ENCODE data around the gene PPP1R9A.
A peak's percentile ranks its signal among the peaks of the same experiment; 100 is the strongest.

Gene PPP1R9A

GRCh38 chr7:95304990-95305389, 397.6 kb downstream of the PPP1R9A start:
- no peaks in the 10 kb centered on the region for H3K36me3 ChIP-seq (ENCODE audit: insufficient read depth, low read length)
- no peaks in the 10 kb centered on the region for H3K9me3 ChIP-seq (ENCODE audit: control insufficient read depth, insufficient read depth, low read length)

DNA sequence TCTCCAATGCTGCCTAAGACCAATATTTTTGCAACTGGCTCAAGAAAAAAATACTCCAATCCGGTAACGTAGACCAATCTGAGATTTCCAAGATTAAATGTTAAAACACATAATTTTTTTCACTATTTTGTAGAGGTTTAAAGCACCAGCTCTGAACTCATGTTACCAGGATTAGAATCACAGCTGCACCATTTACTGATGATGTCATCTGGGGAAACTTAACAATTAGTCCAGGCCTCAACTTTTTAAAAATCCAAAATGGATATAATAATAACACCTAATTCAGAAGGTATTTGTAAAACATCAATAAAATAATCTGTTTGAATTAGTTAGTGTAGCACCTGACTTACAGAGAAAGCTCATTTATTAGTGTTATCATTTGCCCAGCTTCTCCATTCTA, 402.6 kb downstream of the PPP1R9A start:
- no peaks in the 10 kb centered on the region for H3K36me3 ChIP-seq (ENCODE audit: insufficient read depth, low read length)
- H3K9me3 ChIP-seq (ENCODE audit: control insufficient read depth, insufficient read depth, low read length), result no peaks in the 10 kb centered on the region
- no peaks in the 10 kb centered on the region for H3K4me1 ChIP-seq (ENCODE audit: insufficient read depth, low read length)
- no peak overlapping the region for H3K9ac ChIP-seq (ENCODE audit: low read depth, low read length)

More at GRCh38 chr7:95304990-95305389, 397.6 kb downstream of the PPP1R9A start:
- H3K4me1 ChIP-seq (ENCODE audit: insufficient read depth, low read length), result no peaks in the 10 kb centered on the region
- H3K9ac ChIP-seq (ENCODE audit: low read depth, low read length), result no peak overlapping the region

- no peak overlapping the region for H3K9ac ChIP-seq (ENCODE audit: low read depth, low read length)
- no peaks in the 10 kb centered on the region for H3K9me3 ChIP-seq (ENCODE audit: control insufficient read depth, insufficient read depth, low read length)
- H3K36me3 ChIP-seq (ENCODE audit: insufficient read depth, low read length), result no peaks in the 10 kb centered on the region
- H3K4me1 ChIP-seq (ENCODE audit: insufficient read depth, low read length), result no peaks in the 10 kb centered on the region
Measured at GRCh38 chr7:95311389-95311788, 404.0 kb downstream of the PPP1R9A start.

- H3K9ac ChIP-seq (ENCODE audit: low read depth, low read length), result no peak overlapping the region
- H3K36me3 ChIP-seq (ENCODE audit: insufficient read depth, low read length), result no peaks in the 10 kb centered on the region
Measured at GRCh38 chr7:95312561-95312960, 405.2 kb downstream of the PPP1R9A start.

DNA sequence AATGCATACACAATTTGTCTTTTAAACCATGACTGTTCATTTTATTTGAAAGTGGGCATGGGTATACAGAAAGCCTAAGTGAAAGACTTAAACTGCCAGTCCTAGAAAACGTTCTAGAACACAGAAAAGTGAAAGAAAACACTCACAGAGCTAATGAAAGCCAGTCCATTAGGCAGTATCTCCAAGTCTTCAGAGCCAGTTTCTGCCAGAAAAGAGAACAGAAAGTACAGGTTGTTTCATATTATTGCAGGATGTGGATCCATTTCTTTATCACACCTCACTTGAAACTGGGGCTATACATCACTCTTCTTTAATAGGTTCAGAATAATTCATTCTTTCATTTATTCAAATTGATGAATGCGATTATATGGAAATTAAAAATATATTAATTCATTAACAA, 409.2 kb downstream of the PPP1R9A start:
- no peaks in the 10 kb centered on the region for H3K4me1 ChIP-seq (ENCODE audit: insufficient read depth, low read length)
- no peaks in the 10 kb centered on the region for H3K9me3 ChIP-seq (ENCODE audit: control insufficient read depth, insufficient read depth, low read length)
- H3K36me3 ChIP-seq (ENCODE audit: insufficient read depth, low read length), result no peaks in the 10 kb centered on the region
- H3K9ac ChIP-seq (ENCODE audit: low read depth, low read length), result no peak overlapping the region

More at GRCh38 chr7:95312561-95312960, 405.2 kb downstream of the PPP1R9A start:
- Histone ChIP-seq H3K9me3 (ENCODE audit: control insufficient read depth, insufficient read depth, low read length) (no peaks in the 10 kb centered on the region), H3K4me1 (ENCODE audit: insufficient read depth, low read length) (no peaks in the 10 kb centered on the region)

DNA sequence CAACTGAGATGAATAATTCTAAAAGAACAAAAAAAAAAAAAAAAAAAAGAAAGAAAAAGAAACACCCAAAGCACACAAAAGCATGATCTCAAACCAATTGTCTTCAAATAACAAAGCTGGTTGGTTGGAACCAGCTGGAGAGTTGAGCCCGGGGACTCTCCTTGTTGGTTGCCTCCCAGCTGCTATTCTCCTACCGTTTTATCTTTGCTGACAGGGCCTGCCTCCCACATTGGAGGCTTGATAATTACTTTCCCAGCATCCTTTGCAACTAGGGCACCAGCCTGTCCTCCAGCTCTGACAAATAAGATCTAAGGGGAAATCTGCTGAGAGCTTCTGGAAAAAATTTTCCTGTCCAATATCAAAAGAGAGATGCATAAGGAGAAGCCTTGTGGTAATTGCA, 410.2 kb downstream of the PPP1R9A start:
- Histone ChIP-seq H3K9ac (ENCODE audit: low read depth, low read length) (no peak overlapping the region), H3K9me3 (ENCODE audit: control insufficient read depth, insufficient read depth, low read length) (no peaks in the 10 kb centered on the region), H3K36me3 (ENCODE audit: insufficient read depth, low read length) (no peaks in the 10 kb centered on the region)

GRCh38 chr7:95317966-95318365, 410.6 kb downstream of the PPP1R9A start:
- Histone ChIP-seq H3K9ac (ENCODE audit: low read depth, low read length) (no peak overlapping the region), H3K36me3 (ENCODE audit: insufficient read depth, low read length) (no peaks in the 10 kb centered on the region), H3K4me1 (ENCODE audit: insufficient read depth, low read length) (no peaks in the 10 kb centered on the region)

More for the DNA sequence above, 410.2 kb downstream of the PPP1R9A start:
- no peaks in the 10 kb centered on the region for H3K4me1 ChIP-seq (ENCODE audit: insufficient read depth, low read length)

DNA sequence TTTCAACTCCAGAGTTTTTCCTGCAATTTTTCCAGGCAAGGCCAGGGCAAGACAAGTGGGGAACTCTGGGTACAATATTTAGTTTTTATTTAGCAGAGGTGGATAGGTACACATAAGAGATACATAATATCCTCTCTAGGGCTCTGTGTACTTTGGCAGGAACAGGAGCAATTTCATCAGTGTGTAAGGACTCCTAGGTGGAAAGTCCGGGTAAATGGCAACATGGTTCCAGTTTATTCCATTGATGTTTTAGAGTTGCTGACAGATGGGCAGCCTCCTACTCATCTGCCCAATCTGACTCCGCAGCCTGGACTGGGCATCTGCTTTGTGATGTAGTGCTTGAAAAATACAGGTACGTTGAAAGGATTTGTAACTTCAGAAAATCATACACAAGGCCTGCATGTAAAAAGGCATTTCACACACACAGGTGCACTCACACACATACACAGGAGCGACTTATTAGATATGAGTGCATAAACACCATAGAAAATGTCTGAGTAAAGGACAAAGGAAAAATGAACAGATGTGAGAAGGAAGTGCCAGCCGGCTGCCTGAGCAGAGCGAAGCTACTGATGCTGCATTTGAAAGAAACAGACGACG, 411.2 kb downstream of the PPP1R9A start:
- no peaks in the 10 kb centered on the region for H3K36me3 ChIP-seq (ENCODE audit: insufficient read depth, low read length)
- H3K4me1 ChIP-seq (ENCODE audit: insufficient read depth, low read length), result no peaks in the 10 kb centered on the region
- no peak overlapping the region for H3K9ac ChIP-seq (ENCODE audit: low read depth, low read length)
- H3K9me3 ChIP-seq (ENCODE audit: control insufficient read depth, insufficient read depth, low read length), result no peaks in the 10 kb centered on the region

More at GRCh38 chr7:95317966-95318365, 410.6 kb downstream of the PPP1R9A start:
- no peaks in the 10 kb centered on the region for H3K9me3 ChIP-seq (ENCODE audit: control insufficient read depth, insufficient read depth, low read length)

GRCh38 chr7:95319570-95319969, 412.2 kb downstream of the PPP1R9A start:
- no peaks in the 10 kb centered on the region for H3K36me3 ChIP-seq (ENCODE audit: insufficient read depth, low read length)
- no peaks in the 10 kb centered on the region for H3K4me1 ChIP-seq (ENCODE audit: insufficient read depth, low read length)
- H3K9ac ChIP-seq (ENCODE audit: low read depth, low read length), result no peak overlapping the region
- H3K9me3 ChIP-seq (ENCODE audit: control insufficient read depth, insufficient read depth, low read length), result no peaks in the 10 kb centered on the region

DNA sequence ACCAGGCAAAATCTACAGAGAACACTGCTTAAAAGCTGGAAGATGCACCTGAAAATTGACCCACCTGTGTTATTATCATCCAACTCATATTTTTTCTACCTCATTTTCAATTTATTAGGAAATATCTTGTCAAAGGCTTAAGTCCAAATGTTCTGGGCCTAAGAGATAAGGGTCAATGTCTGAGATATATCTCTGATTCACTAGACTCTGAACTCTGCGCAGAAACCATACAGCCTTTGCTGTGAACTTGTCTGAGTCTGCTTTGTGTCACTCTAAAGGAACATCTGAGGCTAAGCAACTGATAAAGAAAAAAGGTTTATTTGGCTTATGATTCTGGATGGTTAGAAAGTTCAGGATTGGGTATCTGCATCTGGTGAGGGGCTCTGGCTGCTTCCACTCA, 413.3 kb downstream of the PPP1R9A start:
- Histone ChIP-seq H3K9me3 (ENCODE audit: control insufficient read depth, insufficient read depth, low read length) (no peaks in the 10 kb centered on the region), H3K36me3 (ENCODE audit: insufficient read depth, low read length) (no peaks in the 10 kb centered on the region), H3K4me1 (ENCODE audit: insufficient read depth, low read length) (no peaks in the 10 kb centered on the region), H3K9ac (ENCODE audit: low read depth, low read length) (no peak overlapping the region)

DNA sequence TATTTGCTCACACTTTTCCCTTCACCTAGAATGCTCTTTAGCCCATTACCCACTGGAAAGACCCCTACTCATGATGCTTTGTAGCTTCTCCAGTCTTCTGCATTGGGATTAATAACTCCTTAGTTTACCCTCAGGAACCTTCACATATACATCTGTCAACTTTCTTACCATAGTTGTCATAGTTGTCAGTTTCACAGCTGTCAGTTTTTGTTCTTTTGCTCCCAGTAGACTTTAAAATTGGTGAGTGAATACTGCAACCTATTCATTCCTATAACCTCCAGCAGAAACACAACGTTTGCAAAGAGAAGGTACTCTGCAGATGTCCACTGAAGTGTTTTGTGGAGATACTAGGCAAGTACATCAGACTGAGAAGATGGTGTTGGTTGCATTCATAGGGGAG, 414.3 kb downstream of the PPP1R9A start:
- H3K9ac ChIP-seq (ENCODE audit: low read depth, low read length), result no peak overlapping the region
- no peaks in the 10 kb centered on the region for H3K4me1 ChIP-seq (ENCODE audit: insufficient read depth, low read length)
- H3K9me3 ChIP-seq (ENCODE audit: control insufficient read depth, insufficient read depth, low read length), result no peaks in the 10 kb centered on the region
- no peaks in the 10 kb centered on the region for H3K36me3 ChIP-seq (ENCODE audit: insufficient read depth, low read length)

DNA sequence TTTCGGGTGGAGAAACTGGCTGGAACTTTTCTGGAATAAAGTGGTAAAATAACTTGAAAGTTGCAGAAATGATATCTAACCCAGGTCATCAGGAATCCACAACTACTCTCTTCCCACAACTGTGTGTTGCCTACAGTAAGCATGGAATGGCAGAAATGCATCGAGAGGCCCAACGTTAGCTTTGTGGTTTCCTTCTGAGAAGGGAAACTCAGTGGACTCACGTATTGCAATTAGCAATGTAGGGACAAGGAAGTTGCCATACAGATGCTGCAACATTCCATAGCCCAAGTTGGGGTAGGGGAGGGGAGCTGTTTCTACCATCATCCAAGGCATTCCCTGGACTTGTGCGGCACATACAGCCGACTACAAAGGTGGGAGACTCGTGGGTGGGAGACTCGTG, 415.0 kb downstream of the PPP1R9A start:
- Histone ChIP-seq H3K4me1 (ENCODE audit: insufficient read depth, low read length) (no peaks in the 10 kb centered on the region), H3K9me3 (ENCODE audit: control insufficient read depth, insufficient read depth, low read length) (no peaks in the 10 kb centered on the region), H3K36me3 (ENCODE audit: insufficient read depth, low read length) (no peaks in the 10 kb centered on the region)

GRCh38 chr7:95322854-95323253, 415.5 kb downstream of the PPP1R9A start:
- no peak overlapping the region for H3K9ac ChIP-seq (ENCODE audit: low read depth, low read length)
- no peaks in the 10 kb centered on the region for H3K4me1 ChIP-seq (ENCODE audit: insufficient read depth, low read length)
- no peaks in the 10 kb centered on the region for H3K36me3 ChIP-seq (ENCODE audit: insufficient read depth, low read length)
- no peaks in the 10 kb centered on the region for H3K9me3 ChIP-seq (ENCODE audit: control insufficient read depth, insufficient read depth, low read length)

More for the DNA sequence above, 415.0 kb downstream of the PPP1R9A start:
- H3K9ac ChIP-seq (ENCODE audit: low read depth, low read length), result no peak overlapping the region

- H3K4me1 ChIP-seq (ENCODE audit: insufficient read depth, low read length), result no peaks in the 10 kb centered on the region
- no peaks in the 10 kb centered on the region for H3K36me3 ChIP-seq (ENCODE audit: insufficient read depth, low read length)
- no peaks in the 10 kb centered on the region for H3K9me3 ChIP-seq (ENCODE audit: control insufficient read depth, insufficient read depth, low read length)
- no peak overlapping the region for H3K9ac ChIP-seq (ENCODE audit: low read depth, low read length)
Measured at GRCh38 chr7:95323410-95324129, 416.2 kb downstream of the PPP1R9A start.

DNA sequence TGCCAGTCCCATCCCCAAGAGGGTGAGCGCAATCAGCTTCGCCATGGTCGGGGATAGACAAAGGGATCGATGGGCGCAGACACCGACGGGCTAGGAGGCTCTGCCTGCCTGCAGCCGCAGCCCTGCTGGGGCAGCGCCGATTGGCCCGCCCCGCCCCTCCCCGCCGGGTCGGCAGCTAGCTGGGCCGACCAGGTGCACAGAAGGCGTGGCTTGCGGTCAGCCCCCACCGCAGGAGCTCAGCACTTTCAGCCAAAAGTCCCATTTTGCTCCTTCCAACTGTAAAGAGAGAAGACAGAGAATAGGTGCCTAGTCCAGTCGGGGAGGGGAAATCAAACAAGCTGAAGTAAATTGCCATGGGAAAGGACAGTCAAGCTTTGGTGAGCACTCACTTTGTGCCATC, 417.0 kb downstream of the PPP1R9A start, which contains the start of gene PON1:
TSS of gene PON1 (minus strand) at position 102 of the 400 bp plus-strand sequence. CDS start at position 45, 57 bp downstream.
- Histone ChIP-seq H3K4me1 (ENCODE audit: insufficient read depth, low read length) (no peaks in the 10 kb centered on the region), H3K9me3 (ENCODE audit: control insufficient read depth, insufficient read depth, low read length) (no peaks in the 10 kb centered on the region), H3K36me3 (ENCODE audit: insufficient read depth, low read length) (no peaks in the 10 kb centered on the region), H3K9ac (ENCODE audit: low read depth, low read length) (peak within 1 kb of the TSS; percentile 37; the same call in 1 of the 2 replicates)
